IMR-90 (cell line): ENCODE data around the gene ANAPC1. TPM values are rescaled to one million over a fixed set of nuclear protein-coding genes. Genes with fewer than 3 reads are reported as not detected.
"Not testable (repeated sequence)": the region's sequence is repeated elsewhere in the genome, so short reads cannot be mapped to it uniquely, and the experiment has no call there.

Experiments
- ATAC-seq: fragments of 200-7000 bp; cut with Tn5 transposase; 2 replicates; pipeline ENCODE4 v1.9.1; 2020; ENCODE audit warnings: low read depth, mild to moderate bottlenecking, moderate library complexity
- BruUV-seq: library from RNA; stranded (reverse); fragments of 400-500 nt; replicated peaks from 2 replicates; lab custom pipeline; 2021; lab: Mats Ljungman, UMichigan
- CTCF ChIA-PET: fragments of 300-600 bp; formaldehyde crosslinking; extraction: SDS; loops from one replicate; lab custom pipeline; 2021; ENCODE audit warnings: antibody characterized with exemption; lab: Yijun Ruan, JAX
- POLR2A ChIA-PET: fragments of 300-600 bp; sonication (Branson Sonifier 250); formaldehyde crosslinking; loops from one replicate; lab custom pipeline; 2022; ENCODE audit warnings: antibody characterized with exemption; ENCODE audit not compliant: unreplicated experiment; lab: Charles Lee
- DNase-seq: peaks from one replicate; pipeline ENCODE4 v3.0.0; 2013
- H2AFZ ChIP-seq: replicated peaks from 2 replicates; pipeline ENCODE3; 2013; ENCODE audit warnings: low read length, mild to moderate bottlenecking; ENCODE audit not compliant: poor library complexity
- H2AK5ac ChIP-seq: 2 replicates; pipeline ENCODE4 v1.6.1; 2013; ENCODE audit warnings: low read depth, low read length, inconsistent platforms
- H2AK9ac ChIP-seq: replicated peaks from 2 replicates; pipeline ENCODE3; 2013; ENCODE audit warnings: mild to moderate bottlenecking, low read depth, low read length, moderate library complexity; ENCODE audit not compliant: poor library complexity
- H2BK120ac ChIP-seq: 2 replicates; pipeline ENCODE4 v1.6.1; 2013; ENCODE audit warnings: low read depth, low read length, inconsistent platforms
- H2BK15ac ChIP-seq: 3 replicates; pipeline ENCODE4 v1.6.1; 2013; ENCODE audit warnings: low read depth, low read length, inconsistent platforms
- H2BK20ac ChIP-seq: 2 replicates; pipeline ENCODE4 v1.6.1; 2013; ENCODE audit warnings: low read depth, mild to moderate bottlenecking, inconsistent platforms, low read length, moderate library complexity
- H2BK5ac ChIP-seq: 2 replicates; pipeline ENCODE4 v1.6.1; 2013; ENCODE audit warnings: mild to moderate bottlenecking, low read depth, low read length, inconsistent platforms; ENCODE audit not compliant: poor library complexity, severe bottlenecking
- H3K14ac ChIP-seq: replicated peaks from 2 replicates; pipeline ENCODE4 v1.6.1; 2013; ENCODE audit warnings: low read depth, low read length, inconsistent platforms
- H3K18ac ChIP-seq: 2 replicates; pipeline ENCODE4 v1.6.1; 2013; ENCODE audit warnings: low read depth, low read length, control low read depth
- H3K23ac ChIP-seq: 2 replicates; pipeline ENCODE4 v1.6.1; 2013; ENCODE audit warnings: low read depth, low read length, inconsistent platforms
- H3K27ac ChIP-seq: 2 replicates; pipeline ENCODE4 v1.5.1; 2013; ENCODE audit warnings: mild to moderate bottlenecking, control low read depth, low read length; ENCODE audit not compliant: insufficient read depth
- H3K27me3 ChIP-seq: 2 replicates; pipeline ENCODE4 v1.6.1; 2013; ENCODE audit warnings: low read length; ENCODE audit not compliant: control insufficient read depth, insufficient read depth
- H3K36me3 ChIP-seq: 2 replicates; pipeline ENCODE4 v1.6.1; 2013; ENCODE audit warnings: low read length, mixed read lengths; ENCODE audit not compliant: control insufficient read depth, insufficient read depth
- H3K4ac ChIP-seq: 2 replicates; pipeline ENCODE4 v1.6.1; 2013; ENCODE audit warnings: low read depth, low read length, inconsistent platforms
- H3K4me1 ChIP-seq: 2 replicates; pipeline ENCODE4 v1.6.1; 2013; ENCODE audit warnings: low read length, mixed read lengths; ENCODE audit not compliant: control insufficient read depth, insufficient read depth
- H3K4me2 ChIP-seq: 2 replicates; pipeline ENCODE4 v1.6.1; 2013; ENCODE audit warnings: low read depth, mild to moderate bottlenecking, control low read depth, low read length, moderate library complexity
- H3K4me3 ChIP-seq: 2 replicates; pipeline ENCODE4 v1.5.1; 2013; ENCODE audit warnings: low read depth, mild to moderate bottlenecking, control low read depth, low read length, moderate library complexity; ENCODE audit not compliant: insufficient read depth
- H3K56ac ChIP-seq: 2 replicates; pipeline ENCODE4 v1.6.1; 2013; ENCODE audit warnings: low read length, inconsistent platforms; ENCODE audit not compliant: insufficient read depth; ENCODE audit errors: extremely low read depth
- H3K79me1 ChIP-seq, 2 experiments: 2 replicates each; pipeline ENCODE4 v1.6.1; 2013; ENCODE audit warnings: low read length in 2 of 2, inconsistent platforms in 1 of 2, low read depth in 1 of 2
- H3K9ac ChIP-seq: 2 replicates; pipeline ENCODE4 v1.6.1; 2013; ENCODE audit warnings: low read depth, low read length, control low read depth
- H3K9me1 ChIP-seq: 2 replicates; pipeline ENCODE4 v1.6.1; 2013; ENCODE audit warnings: low read length, inconsistent platforms; ENCODE audit not compliant: insufficient read depth
- H3K9me3 ChIP-seq: 2 replicates; pipeline ENCODE4 v1.6.1; 2013; ENCODE audit warnings: low read length; ENCODE audit not compliant: control insufficient read depth, insufficient read depth
- H4K20me1 ChIP-seq: 2 replicates; pipeline ENCODE4 v1.6.1; 2013; ENCODE audit warnings: low read length, inconsistent platforms; ENCODE audit not compliant: insufficient read depth
- H4K5ac ChIP-seq: 2 replicates; pipeline ENCODE4 v1.6.1; 2013; ENCODE audit warnings: mild to moderate bottlenecking, low read depth, low read length, control low read depth
- H4K8ac ChIP-seq, 2 experiments: 2 replicates each; pipeline ENCODE4 v1.6.1; 2013; ENCODE audit warnings: low read depth in 2 of 2, low read length in 2 of 2, control low read depth in 1 of 2, inconsistent platforms in 1 of 2
- H4K91ac ChIP-seq: 2 replicates; pipeline ENCODE4 v1.6.1; 2013; ENCODE audit warnings: low read depth, low read length, inconsistent platforms; ENCODE audit not compliant: insufficient read depth
- RAD21 ChIP-seq: IDR thresholded peaks from 2 replicates; pipeline ENCODE4 v1.6.1; 2012; ENCODE audit warnings: low read length, improper control_type of control experiment
- SMC3 ChIP-seq: fragments of 150-350 bp; IDR thresholded peaks from 2 replicates; pipeline ENCODE4 v1.6.1; 2016; ENCODE audit warnings: low read depth, mild to moderate bottlenecking, antibody characterized with exemption, low read length, moderate library complexity
- WGBS, 2 experiments: methylation state at CpG; one replicate each; pipeline versions ENCODE4 v1.1.5 to v1.1.7; 2013; ENCODE audit warnings: missing lambda C conversion rate in 2 of 2; ENCODE audit not compliant: insufficient read length in 1 of 2; ENCODE audit errors: extremely low coverage in 2 of 2; 5-methylcytosine and 5-hydroxymethylcytosine counted together
- dilution Hi-C: fragments of 300-500 bp; cut with HindIII; formaldehyde crosslinking; loops from one replicate; pipeline ENCODE4 v1.14.3; 2018; ENCODE audit warnings: low sequenced_read_pairs; ENCODE audit not compliant: unreplicated experiment
- in situ Hi-C: fragments of 300-500 bp; cut with MboI; formaldehyde crosslinking; loops from 3 replicates; pipeline ENCODE4 v1.14.3; 2019; ENCODE audit warnings: low sequenced_read_pairs, inconsistent platforms, mixed read lengths
- intact Hi-C: fragments of 100-400 bp; cut with micrococcal nuclease; formaldehyde crosslinking; loops from 2 replicates; pipeline ENCODE4 v1.10.0; 2022
- polyA plus RNA-seq, 3 experiments: library from polyadenylated mRNA; depleted of rRNA; stranded (reverse); fragments of >200 nt; gene quantifications; 2 replicates each; pipeline ENCODE4 v1.2.3, GENCODE V29; 2012; ENCODE audit warnings: low replicate concordance in 1 of 3
- total RNA-seq: library from RNA; depleted of rRNA; stranded (reverse); fragments of >200 nt; gene quantifications from 2 replicates; pipeline ENCODE4 v1.2.3, GENCODE V29; 2012
- TF ChIP-seq, protein P1 (sequence below): conservative IDR thresholded peaks from 2 replicates; pipeline ENCODE4 v1.5.1; 2012; ENCODE audit warnings: mild to moderate bottlenecking, low read depth, low read length, improper control_type of control experiment

ANAPC1 gene
- total and polyA plus RNA-seq, 2 of the 4 experiments (the other 2 are of a cell fraction): 14.6 to 50.7 TPM

DNA sequence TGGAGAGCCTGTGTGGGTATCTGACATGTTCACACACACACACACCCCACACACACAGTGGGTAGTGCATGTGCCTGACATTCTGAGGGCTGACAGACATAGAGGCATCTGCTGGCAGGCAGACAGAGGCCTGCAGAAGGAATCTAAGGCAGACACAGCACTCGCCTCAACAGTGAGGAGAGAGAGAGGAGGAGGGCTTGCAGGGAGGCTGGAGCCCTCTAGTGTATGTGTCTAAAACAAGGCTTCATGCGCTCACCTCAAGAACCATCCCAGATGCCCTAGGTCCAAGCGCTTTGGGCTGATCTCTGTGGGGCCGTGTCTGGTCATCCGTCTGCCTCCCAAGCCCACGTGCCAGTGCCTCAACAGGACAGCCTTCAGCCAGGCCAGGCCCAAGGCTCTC is 158.3 kb downstream of the ANAPC1 start:
- in situ Hi-C loops, H4K20me1 ChIP-seq: not testable (repeated sequence)

DNA sequence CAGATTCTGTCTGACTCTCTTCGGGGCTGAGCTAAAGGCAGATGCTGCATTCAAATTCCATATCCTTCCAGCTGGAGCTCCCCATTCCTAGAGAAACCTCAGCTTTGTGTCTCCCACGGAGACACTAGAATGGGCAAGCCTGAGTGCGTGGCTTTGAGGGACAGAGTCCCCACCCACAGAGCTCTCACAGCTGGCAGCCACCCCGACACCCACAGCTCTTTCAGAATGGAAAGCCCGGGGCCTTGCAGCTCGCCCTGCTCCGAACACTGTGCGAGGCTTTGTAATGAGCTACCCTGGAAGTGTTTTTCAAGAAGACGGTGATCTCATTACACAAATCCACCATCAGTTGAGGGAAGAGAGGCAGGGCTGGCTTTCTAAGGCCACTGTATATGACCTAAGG is 164.4 kb downstream of the ANAPC1 start:
- CTCF ChIA-PET, DNase-seq, H3K4ac ChIP-seq, H2BK20ac ChIP-seq, H2BK5ac ChIP-seq, H4K5ac ChIP-seq, ATAC-seq, H3K23ac ChIP-seq, H3K9ac ChIP-seq, POLR2A ChIA-PET, H3K27ac ChIP-seq, H2AK9ac ChIP-seq, H3K4me2 ChIP-seq, H3K36me3 ChIP-seq, BruUV-seq, H2AK5ac ChIP-seq, H4K91ac ChIP-seq, H2BK15ac ChIP-seq, H3K56ac ChIP-seq, H4K8ac ChIP-seq, H3K14ac ChIP-seq, H3K79me1 ChIP-seq, H3K18ac ChIP-seq, H2AFZ ChIP-seq, H3K9me1 ChIP-seq, intact Hi-C loops, H4K20me1 ChIP-seq, H3K4me3 ChIP-seq, H3K4me1 ChIP-seq, dilution Hi-C loops, H2BK120ac ChIP-seq, H3K9me3 ChIP-seq: not testable (repeated sequence)
- peaks cover 16% of the 10 kb centered on the region for H3K27me3 ChIP-seq
- no CpG with 5 or more reads among the region's 9 CpGs for WGBS, 2 experiments
- in situ Hi-C loops: loop anchor here (25.0 kb wide), 1 partner anchor 907 kb away; no protein-coding TSS in a partner anchor

More for the DNA sequence above, 158.3 kb downstream of the ANAPC1 start:
- H3K18ac ChIP-seq, CTCF ChIA-PET, H3K4me3 ChIP-seq, H2AFZ ChIP-seq, H3K9me3 ChIP-seq, H3K56ac ChIP-seq, H4K5ac ChIP-seq, H3K27me3 ChIP-seq, H2BK5ac ChIP-seq, H3K27ac ChIP-seq, H3K36me3 ChIP-seq, dilution Hi-C loops, H3K4me2 ChIP-seq, BruUV-seq, H3K9me1 ChIP-seq, H2AK9ac ChIP-seq, POLR2A ChIA-PET, intact Hi-C loops, H3K4me1 ChIP-seq, H4K91ac ChIP-seq, H3K4ac ChIP-seq, H2AK5ac ChIP-seq, H2BK15ac ChIP-seq, H2BK120ac ChIP-seq, H2BK20ac ChIP-seq, H4K8ac ChIP-seq, H3K9ac ChIP-seq, H3K23ac ChIP-seq, H3K14ac ChIP-seq, H3K79me1 ChIP-seq: not testable (repeated sequence)
- TF ChIP-seq, protein P1, sequence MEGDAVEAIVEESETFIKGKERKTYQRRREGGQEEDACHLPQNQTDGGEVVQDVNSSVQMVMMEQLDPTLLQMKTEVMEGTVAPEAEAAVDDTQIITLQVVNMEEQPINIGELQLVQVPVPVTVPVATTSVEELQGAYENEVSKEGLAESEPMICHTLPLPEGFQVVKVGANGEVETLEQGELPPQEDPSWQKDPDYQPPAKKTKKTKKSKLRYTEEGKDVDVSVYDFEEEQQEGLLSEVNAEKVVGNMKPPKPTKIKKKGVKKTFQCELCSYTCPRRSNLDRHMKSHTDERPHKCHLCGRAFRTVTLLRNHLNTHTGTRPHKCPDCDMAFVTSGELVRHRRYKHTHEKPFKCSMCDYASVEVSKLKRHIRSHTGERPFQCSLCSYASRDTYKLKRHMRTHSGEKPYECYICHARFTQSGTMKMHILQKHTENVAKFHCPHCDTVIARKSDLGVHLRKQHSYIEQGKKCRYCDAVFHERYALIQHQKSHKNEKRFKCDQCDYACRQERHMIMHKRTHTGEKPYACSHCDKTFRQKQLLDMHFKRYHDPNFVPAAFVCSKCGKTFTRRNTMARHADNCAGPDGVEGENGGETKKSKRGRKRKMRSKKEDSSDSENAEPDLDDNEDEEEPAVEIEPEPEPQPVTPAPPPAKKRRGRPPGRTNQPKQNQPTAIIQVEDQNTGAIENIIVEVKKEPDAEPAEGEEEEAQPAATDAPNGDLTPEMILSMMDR: peak; percentile 30
- peak; percentile 13; the same call in 1 of the 2 replicates for TF ChIP-seq SMC3
- TF ChIP-seq RAD21: peak; percentile 37
- DNase-seq: peak; percentile 40
- peak; percentile 97 for ATAC-seq
- no CpG with 5 or more reads among the region's 6 CpGs for WGBS, 2 experiments
